RWPE2 (cell line): ENCODE measurements around the gene MAP6D1.

Experiments
- ATAC-seq: fragments of 200-7000 bp; cut with Tn5 transposase; 3 replicates; pipeline ENCODE4 v1.9.1; 2021; ENCODE audit warnings: low read depth
- DNase-seq: peaks from one replicate; pipeline ENCODE4 v3.0.0-alpha.2; 2020; ENCODE audit warnings: low spot score
- H3K27ac ChIP-seq: fragments of 450-650 bp; 2 replicates; pipeline ENCODE4 v1.5.1; 2017; ENCODE audit warnings: mild to moderate bottlenecking; ENCODE audit not compliant: poor library complexity, severe bottlenecking
- H3K27me3 ChIP-seq: fragments of 250-450 bp; sonication (Bioruptor Pico); 2 replicates; pipeline ENCODE4 v1.5.1; 2021; ENCODE audit warnings: mild to moderate bottlenecking, moderate library complexity; ENCODE audit not compliant: insufficient read depth, poor library complexity, severe bottlenecking
- H3K36me3 ChIP-seq: fragments of 250-450 bp; sonication (Bioruptor Pico); 2 replicates; pipeline ENCODE4 v1.5.1; 2020; ENCODE audit warnings: low read depth, mild to moderate bottlenecking, moderate library complexity
- H3K4me1 ChIP-seq: fragments of 250-450 bp; sonication (Bioruptor Pico); 2 replicates; pipeline ENCODE4 v1.5.1; 2021; ENCODE audit warnings: mild to moderate bottlenecking, moderate library complexity; ENCODE audit not compliant: insufficient read depth, poor library complexity, severe bottlenecking
- H3K4me3 ChIP-seq: fragments of 250-450 bp; sonication (Bioruptor Pico); 2 replicates; pipeline ENCODE4 v1.5.1; 2021; ENCODE audit warnings: mild to moderate bottlenecking, moderate library complexity; ENCODE audit not compliant: severe bottlenecking
- H3K9me3 ChIP-seq: fragments of 250-450 bp; sonication (Bioruptor Pico); 2 replicates; pipeline ENCODE4 v1.5.1; 2021; ENCODE audit warnings: mild to moderate bottlenecking, moderate library complexity; ENCODE audit not compliant: severe bottlenecking
- TF ChIP-seq, protein P1 (sequence below): fragments of 450-650 bp; IDR thresholded peaks from one replicate; pipeline ENCODE4 v1.5.1; 2017; ENCODE audit warnings: mild to moderate bottlenecking, moderate library complexity; ENCODE audit not compliant: poor library complexity, severe bottlenecking

MAP6D1 gene

DNA sequence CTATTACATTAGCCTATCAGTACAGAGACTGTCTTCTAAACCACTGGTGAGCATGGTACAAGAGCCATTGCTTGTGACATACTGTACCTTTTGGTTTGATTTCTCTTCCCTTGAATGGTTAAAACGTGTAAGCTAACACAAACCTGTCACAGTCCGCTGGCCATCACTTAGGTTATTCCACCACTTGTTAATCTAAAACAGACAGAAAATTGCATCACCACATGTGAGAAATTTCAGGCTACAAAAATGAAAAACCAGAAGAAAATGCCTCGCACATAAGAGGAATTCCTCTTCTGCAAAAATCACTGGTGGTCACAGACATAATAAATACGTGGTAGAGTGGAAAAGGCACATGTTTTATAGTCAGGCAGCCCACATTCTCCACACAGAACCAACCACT, 37.2 kb upstream of the MAP6D1 start:
- Histone ChIP-seq H3K27ac (no peak overlapping the region), H3K9me3 (no peaks in the 10 kb centered on the region), H3K27me3 (no peaks in the 10 kb centered on the region), H3K36me3 (peaks cover 66% of the 10 kb centered on the region), H3K4me1 (no peaks in the 10 kb centered on the region), H3K4me3 (no peak overlapping the region)
- DNase-seq = no peak
- ATAC-seq = no peak
- TF ChIP-seq, protein P1, sequence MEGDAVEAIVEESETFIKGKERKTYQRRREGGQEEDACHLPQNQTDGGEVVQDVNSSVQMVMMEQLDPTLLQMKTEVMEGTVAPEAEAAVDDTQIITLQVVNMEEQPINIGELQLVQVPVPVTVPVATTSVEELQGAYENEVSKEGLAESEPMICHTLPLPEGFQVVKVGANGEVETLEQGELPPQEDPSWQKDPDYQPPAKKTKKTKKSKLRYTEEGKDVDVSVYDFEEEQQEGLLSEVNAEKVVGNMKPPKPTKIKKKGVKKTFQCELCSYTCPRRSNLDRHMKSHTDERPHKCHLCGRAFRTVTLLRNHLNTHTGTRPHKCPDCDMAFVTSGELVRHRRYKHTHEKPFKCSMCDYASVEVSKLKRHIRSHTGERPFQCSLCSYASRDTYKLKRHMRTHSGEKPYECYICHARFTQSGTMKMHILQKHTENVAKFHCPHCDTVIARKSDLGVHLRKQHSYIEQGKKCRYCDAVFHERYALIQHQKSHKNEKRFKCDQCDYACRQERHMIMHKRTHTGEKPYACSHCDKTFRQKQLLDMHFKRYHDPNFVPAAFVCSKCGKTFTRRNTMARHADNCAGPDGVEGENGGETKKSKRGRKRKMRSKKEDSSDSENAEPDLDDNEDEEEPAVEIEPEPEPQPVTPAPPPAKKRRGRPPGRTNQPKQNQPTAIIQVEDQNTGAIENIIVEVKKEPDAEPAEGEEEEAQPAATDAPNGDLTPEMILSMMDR = no peak

DNA sequence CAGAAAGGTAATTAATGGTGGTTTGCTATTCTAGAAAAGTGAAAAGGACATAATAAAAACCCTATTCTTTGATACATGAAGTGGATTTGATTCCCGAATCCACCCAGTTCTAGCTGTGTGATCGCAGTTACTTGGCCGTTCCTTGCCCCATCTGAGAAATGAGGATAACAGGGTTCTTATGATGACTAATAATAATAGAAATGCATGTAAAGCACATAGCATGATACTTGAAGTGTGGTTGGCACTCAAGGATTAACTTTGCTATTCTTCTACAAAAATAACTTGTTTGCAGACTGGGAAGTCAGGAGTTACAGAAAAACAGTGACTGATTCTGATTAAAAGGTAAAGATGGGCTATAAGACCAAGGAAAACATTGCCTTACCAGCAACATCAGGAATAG, 32.5 kb upstream of the MAP6D1 start:
- DNase-seq (no peak), ATAC-seq (no peak)
- TF ChIP-seq, protein P1 = no peak
- Histone ChIP-seq H3K4me3 (no peak overlapping the region), H3K27me3 (no peaks in the 10 kb centered on the region), H3K36me3 (peaks cover 54% of the 10 kb centered on the region), H3K9me3 (no peaks in the 10 kb centered on the region), H3K27ac (no peak overlapping the region), H3K4me1 (no peaks in the 10 kb centered on the region)

DNA sequence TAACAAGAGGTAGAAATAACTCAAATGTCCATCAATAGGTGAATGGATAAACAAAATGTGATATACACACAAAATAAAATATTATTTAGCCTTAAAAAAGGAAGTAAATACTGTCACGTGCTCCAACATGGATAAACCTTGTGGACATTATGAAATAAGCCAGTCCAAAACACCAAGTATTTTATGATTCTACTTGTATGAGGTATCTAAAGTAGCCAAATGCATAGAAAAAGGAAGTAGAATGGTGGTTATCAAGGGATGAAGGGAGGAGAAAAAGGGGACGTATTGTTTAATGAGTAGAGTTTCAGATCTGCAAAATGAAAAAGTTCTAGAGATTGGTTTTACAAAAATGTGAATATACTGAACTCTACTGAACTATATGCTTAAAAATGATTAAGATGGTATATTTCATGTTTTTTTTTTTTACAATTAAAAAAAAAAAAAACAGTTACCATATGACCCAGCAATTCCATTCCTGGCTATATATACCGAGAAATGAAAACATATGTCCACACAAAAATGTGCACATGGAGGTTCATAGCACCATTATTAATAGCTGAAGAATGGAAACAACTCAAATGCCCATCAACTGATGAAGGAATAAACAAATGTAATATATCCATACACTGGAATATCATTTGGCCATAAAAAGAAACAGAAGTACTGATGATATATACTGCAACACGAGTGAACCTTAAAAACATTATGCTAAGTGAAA, 29.1 kb upstream of the MAP6D1 start:
- no peaks in the 10 kb centered on the region for H3K9me3 ChIP-seq
- peaks cover 57% of the 10 kb centered on the region for H3K36me3 ChIP-seq
- DNase-seq (no peak), ATAC-seq (no peak)
- no peak overlapping the region for H3K4me3 ChIP-seq
- H3K4me1 ChIP-seq = no peaks in the 10 kb centered on the region
- TF ChIP-seq, protein P1 = no peak
- no peaks in the 10 kb centered on the region for H3K27me3 ChIP-seq
- no peak overlapping the region for H3K27ac ChIP-seq

DNA sequence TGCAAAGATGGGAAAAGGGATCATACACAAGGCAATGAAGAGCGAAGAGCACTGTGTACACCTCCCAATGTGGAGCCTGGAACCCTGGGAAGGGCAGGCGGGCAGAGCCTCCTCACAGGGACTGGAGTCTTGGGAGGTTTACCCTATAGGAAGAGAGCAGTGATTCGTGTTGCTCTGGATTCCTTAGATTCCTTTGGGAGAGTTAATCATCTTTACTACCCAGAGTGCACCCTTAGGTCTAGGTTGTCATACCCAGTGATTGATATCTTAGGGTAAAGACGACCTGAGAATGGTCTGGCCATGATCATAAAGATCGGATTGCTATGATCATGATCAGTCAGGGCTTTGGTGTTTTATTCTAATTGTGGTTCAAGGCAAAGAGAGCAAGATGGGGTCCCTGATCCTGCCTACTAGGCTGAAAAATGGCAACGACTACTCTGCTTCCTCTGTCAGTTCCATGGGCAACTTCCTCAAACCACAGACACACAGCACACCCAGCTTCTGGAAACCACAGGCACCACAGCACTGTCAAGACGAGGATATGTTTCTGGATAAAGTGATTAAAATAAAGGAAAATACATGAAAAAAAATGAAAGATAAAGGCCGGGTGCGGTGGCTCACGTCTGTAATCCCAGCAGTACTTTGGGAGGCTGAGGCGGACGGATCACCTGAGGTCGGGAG, 20.4 kb upstream of the MAP6D1 start:
- H3K4me1 ChIP-seq = peaks cover 22% of the 10 kb centered on the region
- peak; percentile 81 for ATAC-seq
- DNase-seq = no peak
- no peaks in the 10 kb centered on the region for H3K27me3 ChIP-seq
- H3K36me3 ChIP-seq = peaks cover 79% of the 10 kb centered on the region
- H3K27ac ChIP-seq = peak overlapping the region; percentile 75
- H3K9me3 ChIP-seq = no peaks in the 10 kb centered on the region
- TF ChIP-seq, protein P1 = no peak
- H3K4me3 ChIP-seq = no peak overlapping the region

DNA sequence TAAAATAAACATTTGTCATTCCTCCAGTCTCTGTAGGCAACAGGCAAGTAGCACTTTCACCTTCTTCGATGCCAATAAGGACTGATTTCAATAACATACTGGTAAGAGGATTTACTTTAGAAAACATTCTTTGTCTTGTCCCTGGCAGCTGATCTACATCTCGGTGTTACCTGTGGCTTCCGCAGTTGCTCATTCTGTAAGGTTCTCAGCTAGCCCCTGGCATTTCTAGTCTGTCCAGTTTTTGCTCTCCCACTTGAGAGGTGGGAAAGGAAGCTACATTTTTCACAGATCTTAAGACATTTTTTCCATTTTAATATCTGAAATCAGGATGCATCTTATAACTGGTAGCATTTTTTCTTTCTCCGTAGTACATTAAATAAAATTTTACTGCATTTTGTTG, 19.7 kb upstream of the MAP6D1 start:
- H3K9me3 ChIP-seq = no peaks in the 10 kb centered on the region
- ATAC-seq = peak; percentile 65

More for the DNA sequence above, 19.7 kb upstream of the MAP6D1 start:
- no peak for DNase-seq
- Histone ChIP-seq H3K27ac (peak overlapping the region; percentile 75), H3K4me1 (peaks cover 22% of the 10 kb centered on the region), H3K36me3 (peaks cover 79% of the 10 kb centered on the region), H3K27me3 (no peaks in the 10 kb centered on the region), H3K4me3 (no peak overlapping the region)
- TF ChIP-seq, protein P1 = no peak
